IMR-90 (cell line): ENCODE measurements around the gene PHF20. TPM values are rescaled to one million over a fixed set of nuclear protein-coding genes. Genes with fewer than 3 reads are reported as not detected.
A peak's percentile ranks its signal among the peaks of the same experiment; 100 is the strongest.

Experiments
- ATAC-seq: fragments of 200-7000 bp; cut with Tn5 transposase; 2 replicates; pipeline ENCODE4 v1.9.1; 2020; ENCODE audit warnings: low read depth, mild to moderate bottlenecking, moderate library complexity
- BruUV-seq: library from RNA; stranded (reverse); fragments of 400-500 nt; replicated peaks from 2 replicates; lab custom pipeline; 2021; lab: Mats Ljungman, UMichigan
- CTCF ChIA-PET: fragments of 300-600 bp; formaldehyde crosslinking; extraction: SDS; loops from one replicate; lab custom pipeline; 2021; ENCODE audit warnings: antibody characterized with exemption; lab: Yijun Ruan, JAX
- POLR2A ChIA-PET: fragments of 300-600 bp; sonication (Branson Sonifier 250); formaldehyde crosslinking; loops from one replicate; lab custom pipeline; 2022; ENCODE audit warnings: antibody characterized with exemption; ENCODE audit not compliant: unreplicated experiment; lab: Charles Lee
- DNase-seq: peaks from one replicate; pipeline ENCODE4 v3.0.0; 2013
- H2AFZ ChIP-seq: replicated peaks from 2 replicates; pipeline ENCODE3; 2013; ENCODE audit warnings: low read length, mild to moderate bottlenecking; ENCODE audit not compliant: poor library complexity
- H2AK5ac ChIP-seq: 2 replicates; pipeline ENCODE4 v1.6.1; 2013; ENCODE audit warnings: low read depth, low read length, inconsistent platforms
- H2AK9ac ChIP-seq: replicated peaks from 2 replicates; pipeline ENCODE3; 2013; ENCODE audit warnings: mild to moderate bottlenecking, low read depth, low read length, moderate library complexity; ENCODE audit not compliant: poor library complexity
- H2BK120ac ChIP-seq: 2 replicates; pipeline ENCODE4 v1.6.1; 2013; ENCODE audit warnings: low read depth, low read length, inconsistent platforms
- H2BK15ac ChIP-seq: 3 replicates; pipeline ENCODE4 v1.6.1; 2013; ENCODE audit warnings: low read depth, low read length, inconsistent platforms
- H2BK20ac ChIP-seq: 2 replicates; pipeline ENCODE4 v1.6.1; 2013; ENCODE audit warnings: low read depth, mild to moderate bottlenecking, inconsistent platforms, low read length, moderate library complexity
- H2BK5ac ChIP-seq: 2 replicates; pipeline ENCODE4 v1.6.1; 2013; ENCODE audit warnings: mild to moderate bottlenecking, low read depth, low read length, inconsistent platforms; ENCODE audit not compliant: poor library complexity, severe bottlenecking
- H3K14ac ChIP-seq: replicated peaks from 2 replicates; pipeline ENCODE4 v1.6.1; 2013; ENCODE audit warnings: low read depth, low read length, inconsistent platforms
- H3K18ac ChIP-seq: 2 replicates; pipeline ENCODE4 v1.6.1; 2013; ENCODE audit warnings: low read depth, low read length, control low read depth
- H3K23ac ChIP-seq: 2 replicates; pipeline ENCODE4 v1.6.1; 2013; ENCODE audit warnings: low read depth, low read length, inconsistent platforms
- H3K27ac ChIP-seq: 2 replicates; pipeline ENCODE4 v1.5.1; 2013; ENCODE audit warnings: mild to moderate bottlenecking, control low read depth, low read length; ENCODE audit not compliant: insufficient read depth
- H3K27me3 ChIP-seq: 2 replicates; pipeline ENCODE4 v1.6.1; 2013; ENCODE audit warnings: low read length; ENCODE audit not compliant: control insufficient read depth, insufficient read depth
- H3K36me3 ChIP-seq: 2 replicates; pipeline ENCODE4 v1.6.1; 2013; ENCODE audit warnings: low read length, mixed read lengths; ENCODE audit not compliant: control insufficient read depth, insufficient read depth
- H3K4ac ChIP-seq: 2 replicates; pipeline ENCODE4 v1.6.1; 2013; ENCODE audit warnings: low read depth, low read length, inconsistent platforms
- H3K4me1 ChIP-seq: 2 replicates; pipeline ENCODE4 v1.6.1; 2013; ENCODE audit warnings: low read length, mixed read lengths; ENCODE audit not compliant: control insufficient read depth, insufficient read depth
- H3K4me2 ChIP-seq: 2 replicates; pipeline ENCODE4 v1.6.1; 2013; ENCODE audit warnings: low read depth, mild to moderate bottlenecking, control low read depth, low read length, moderate library complexity
- H3K4me3 ChIP-seq: 2 replicates; pipeline ENCODE4 v1.5.1; 2013; ENCODE audit warnings: low read depth, mild to moderate bottlenecking, control low read depth, low read length, moderate library complexity; ENCODE audit not compliant: insufficient read depth
- H3K56ac ChIP-seq: 2 replicates; pipeline ENCODE4 v1.6.1; 2013; ENCODE audit warnings: low read length, inconsistent platforms; ENCODE audit not compliant: insufficient read depth; ENCODE audit errors: extremely low read depth
- H3K79me1 ChIP-seq, 2 experiments: 2 replicates each; pipeline ENCODE4 v1.6.1; 2013; ENCODE audit warnings: low read length in 2 of 2, inconsistent platforms in 1 of 2, low read depth in 1 of 2
- H3K9ac ChIP-seq: 2 replicates; pipeline ENCODE4 v1.6.1; 2013; ENCODE audit warnings: low read depth, low read length, control low read depth
- H3K9me1 ChIP-seq: 2 replicates; pipeline ENCODE4 v1.6.1; 2013; ENCODE audit warnings: low read length, inconsistent platforms; ENCODE audit not compliant: insufficient read depth
- H3K9me3 ChIP-seq: 2 replicates; pipeline ENCODE4 v1.6.1; 2013; ENCODE audit warnings: low read length; ENCODE audit not compliant: control insufficient read depth, insufficient read depth
- H4K20me1 ChIP-seq: 2 replicates; pipeline ENCODE4 v1.6.1; 2013; ENCODE audit warnings: low read length, inconsistent platforms; ENCODE audit not compliant: insufficient read depth
- H4K5ac ChIP-seq: 2 replicates; pipeline ENCODE4 v1.6.1; 2013; ENCODE audit warnings: mild to moderate bottlenecking, low read depth, low read length, control low read depth
- H4K8ac ChIP-seq, 2 experiments: 2 replicates each; pipeline ENCODE4 v1.6.1; 2013; ENCODE audit warnings: low read depth in 2 of 2, low read length in 2 of 2, control low read depth in 1 of 2, inconsistent platforms in 1 of 2
- H4K91ac ChIP-seq: 2 replicates; pipeline ENCODE4 v1.6.1; 2013; ENCODE audit warnings: low read depth, low read length, inconsistent platforms; ENCODE audit not compliant: insufficient read depth
- CEBPB ChIP-seq: IDR thresholded peaks from 2 replicates; pipeline ENCODE4 v1.6.1; 2012; ENCODE audit warnings: low read depth, low read length, improper control_type of control experiment
- CHD1 ChIP-seq: IDR thresholded peaks from 2 replicates; pipeline ENCODE4 v1.6.1; 2012; ENCODE audit warnings: low read depth, low read length, improper control_type of control experiment
- CTCF ChIP-seq: conservative IDR thresholded peaks from 2 replicates; pipeline ENCODE4 v1.5.1; 2012; ENCODE audit warnings: mild to moderate bottlenecking, low read depth, low read length, improper control_type of control experiment
- MAFK ChIP-seq: IDR thresholded peaks from 2 replicates; pipeline ENCODE4 v1.6.1; 2012; ENCODE audit warnings: low read depth, low read length, improper control_type of control experiment
- WGBS, 2 experiments: methylation state at CpG; one replicate each; pipeline versions ENCODE4 v1.1.5 to v1.1.7; 2013; ENCODE audit warnings: missing lambda C conversion rate in 2 of 2; ENCODE audit not compliant: insufficient read length in 1 of 2; ENCODE audit errors: extremely low coverage in 2 of 2; 5-methylcytosine and 5-hydroxymethylcytosine counted together
- dilution Hi-C: fragments of 300-500 bp; cut with HindIII; formaldehyde crosslinking; loops from one replicate; pipeline ENCODE4 v1.14.3; 2018; ENCODE audit warnings: low sequenced_read_pairs; ENCODE audit not compliant: unreplicated experiment
- in situ Hi-C: fragments of 300-500 bp; cut with MboI; formaldehyde crosslinking; loops from 3 replicates; pipeline ENCODE4 v1.14.3; 2019; ENCODE audit warnings: low sequenced_read_pairs, inconsistent platforms, mixed read lengths
- intact Hi-C: fragments of 100-400 bp; cut with micrococcal nuclease; formaldehyde crosslinking; loops from 2 replicates; pipeline ENCODE4 v1.10.0; 2022
- polyA plus RNA-seq, 3 experiments: library from polyadenylated mRNA; depleted of rRNA; stranded (reverse); fragments of >200 nt; gene quantifications; 2 replicates each; pipeline ENCODE4 v1.2.3, GENCODE V29; 2012; ENCODE audit warnings: low replicate concordance in 1 of 3
- total RNA-seq: library from RNA; depleted of rRNA; stranded (reverse); fragments of >200 nt; gene quantifications from 2 replicates; pipeline ENCODE4 v1.2.3, GENCODE V29; 2012

Gene PHF20
- total and polyA plus RNA-seq, 2 of the 4 experiments (the other 2 are of a cell fraction) = 22.0 to 22.5 TPM

- TF ChIP-seq CHD1 = no peak
Observed at GRCh38 chr20:35738410-35739179, 33.2 kb upstream of the PHF20 start (continued).

- H3K27ac ChIP-seq = peak overlapping the region; percentile 24; the same call in 1 of the 2 replicates
- H3K9ac ChIP-seq = no peak overlapping the region
- peak overlapping the region; percentile 85 for H3K23ac ChIP-seq
- 100% methylated on average over 4 of the region's 7 CpGs; no CpG with 5 or more reads in 1 of the 2 experiments for WGBS, 2 experiments
- no peak overlapping the region for H2BK15ac ChIP-seq
- H3K79me1 ChIP-seq = peaks cover 0 to 24% of the 10 kb centered on the region in 2 experiments; a peak in 2 of 4 replicates
- peak; percentile 50 for DNase-seq
- no peak for TF ChIP-seq MAFK
- peak; percentile 31; the same call in 1 of the 2 replicates for TF ChIP-seq CTCF
- peak; percentile 12; the same call in 1 of the 2 replicates for TF ChIP-seq CEBPB
- CTCF ChIA-PET = interaction anchor here (0.6 to 0.8 kb wide), 2 partner anchors 136 to 770 kb away, joined by 3 to 4 read pairs; no protein-coding TSS in a partner anchor
- BruUV-seq = no TSS peak
- H4K20me1 ChIP-seq = peaks cover 69% of the 10 kb centered on the region
- peak overlapping the region; percentile 38 for H3K14ac ChIP-seq
- H3K4me2 ChIP-seq = peak overlapping the region; percentile 46
- no peaks in the 10 kb centered on the region for H3K9me3 ChIP-seq
- no peak overlapping the region for H3K4ac ChIP-seq
- H3K4me3 ChIP-seq = no peak overlapping the region; the same call in 1 of the 2 replicates
- in situ Hi-C loops = loop anchor here (10.0 kb wide), 1 partner anchor 145 kb away; no protein-coding TSS in a partner anchor
- H2AK5ac ChIP-seq = peak overlapping the region; percentile 44; the same call in 1 of the 2 replicates
- POLR2A ChIA-PET = interaction anchor here (1.0 kb wide), 1 partner anchor 9 kb away, joined by 3 read pairs; no protein-coding TSS in a partner anchor
- no peak overlapping the region for H4K5ac ChIP-seq
- H2AFZ ChIP-seq = peak overlapping the region; percentile 43
- dilution Hi-C loops = no loop called here
- peaks cover 41% of the 10 kb centered on the region for H3K36me3 ChIP-seq
- intact Hi-C loops = loop anchor here (5.0 kb wide), 1 partner anchor 213 kb away; the partner anchor contains the start of gene SCAND1
- no peaks in the 10 kb centered on the region for H3K27me3 ChIP-seq
- peaks cover 4% of the 10 kb centered on the region for H3K9me1 ChIP-seq
- no peak overlapping the region for H3K56ac ChIP-seq
- H2AK9ac ChIP-seq = no peak overlapping the region
- no peak overlapping the region for H2BK5ac ChIP-seq
- no peak overlapping the region for H4K91ac ChIP-seq
- H3K18ac ChIP-seq = no peak overlapping the region
- peaks cover 6% of the 10 kb centered on the region for H3K4me1 ChIP-seq
- no peak overlapping the region for H2BK120ac ChIP-seq
- ATAC-seq = no peak
- H4K8ac ChIP-seq = no peak overlapping the region
- no peak overlapping the region for H2BK20ac ChIP-seq
Observed at GRCh38 chr20:35739294-35740163, 32.3 kb upstream of the PHF20 start.
